ENCODE data around the gene RAB41.
"Not testable (repeated sequence)": the region's sequence is repeated elsewhere in the genome, so short reads cannot be mapped to it uniquely, and the experiment has no call there.

RAB41 gene

GRCh38 chrX:70281951-70282350 is at the start of gene RAB41:
TSS of gene RAB41 (plus strand) at chrX:70282172. CDS start at chrX:70282218, 46 bp downstream.
- in situ Hi-C loops (cut with MboI; ENCODE audit: low sequenced_read_pairs) = no loop called here

- in situ Hi-C loops (cut with MboI; ENCODE audit: low sequenced_read_pairs) = no loop called here
These were observed 47.6 kb upstream of the RAB41 start, which contains the start of gene AWAT1 for GRCh38 chrX:70234355-70234754. TSS of gene AWAT1 (plus strand) at chrX:70234655. CDS start at chrX:70234696, 41 bp downstream.

- in situ Hi-C loops (cut with MboI; ENCODE audit: low sequenced_read_pairs) = no loop called here
These were observed 41.2 kb upstream of the RAB41 start for GRCh38 chrX:70240751-70241150.

GRCh38 chrX:70241501-70241900 is 40.5 kb upstream of the RAB41 start:
- in situ Hi-C loops (cut with MboI; ENCODE audit: low sequenced_read_pairs) = no loop called here

- in situ Hi-C loops (cut with MboI; ENCODE audit: low sequenced_read_pairs) = not testable (repeated sequence)
These were observed 38.4 kb upstream of the RAB41 start for GRCh38 chrX:70243601-70244000.

- in situ Hi-C loops (cut with MboI; ENCODE audit: low sequenced_read_pairs) = no loop called here
These were observed 37.1 kb upstream of the RAB41 start for GRCh38 chrX:70244881-70245280.

- in situ Hi-C loops (cut with MboI; ENCODE audit: low sequenced_read_pairs) = no loop called here
These were observed 34.7 kb upstream of the RAB41 start for GRCh38 chrX:70247252-70247651.

GRCh38 chrX:70252491-70252890 is 29.5 kb upstream of the RAB41 start:
- in situ Hi-C loops (cut with MboI; ENCODE audit: low sequenced_read_pairs) = no loop called here

- in situ Hi-C loops (cut with MboI; ENCODE audit: low sequenced_read_pairs) = no loop called here
These were observed 28.5 kb upstream of the RAB41 start for GRCh38 chrX:70253377-70254062.

GRCh38 chrX:70254063-70254400 is 27.9 kb upstream of the RAB41 start:
- in situ Hi-C loops (cut with MboI; ENCODE audit: low sequenced_read_pairs) = no loop called here

GRCh38 chrX:70254909-70255308 is 27.1 kb upstream of the RAB41 start:
- in situ Hi-C loops (cut with MboI; ENCODE audit: low sequenced_read_pairs) = no loop called here

GRCh38 chrX:70255452-70255851 is 26.5 kb upstream of the RAB41 start:
- in situ Hi-C loops (cut with MboI; ENCODE audit: low sequenced_read_pairs) = no loop called here

- in situ Hi-C loops (cut with MboI; ENCODE audit: low sequenced_read_pairs) = no loop called here
These were observed 24.3 kb upstream of the RAB41 start for GRCh38 chrX:70257423-70258288.

- in situ Hi-C loops (cut with MboI; ENCODE audit: low sequenced_read_pairs) = no loop called here
These were observed 21.9 kb upstream of the RAB41 start, which contains the start of gene P2RY4 for GRCh38 chrX:70260104-70260503. TSS of gene P2RY4 (minus strand) at chrX:70260204. CDS start at chrX:70259624, 580 bp downstream.

GRCh38 chrX:70262952-70263567 is 18.9 kb upstream of the RAB41 start:
- in situ Hi-C loops (cut with MboI; ENCODE audit: low sequenced_read_pairs) = no loop called here

GRCh38 chrX:70264784-70265183 is 17.2 kb upstream of the RAB41 start:
- in situ Hi-C loops (cut with MboI; ENCODE audit: low sequenced_read_pairs) = no loop called here

GRCh38 chrX:70268034-70268433 is 13.9 kb upstream of the RAB41 start, which contains the start of gene ARR3:
TSS of gene ARR3 (plus strand) at chrX:70268334. CDS start at chrX:70269386, 1,052 bp downstream.
- in situ Hi-C loops (cut with MboI; ENCODE audit: low sequenced_read_pairs) = no loop called here

GRCh38 chrX:70274029-70274428 is 7.9 kb upstream of the RAB41 start:
- in situ Hi-C loops (cut with MboI; ENCODE audit: low sequenced_read_pairs) = not testable (repeated sequence)

GRCh38 chrX:70279081-70279480 is 2.9 kb upstream of the RAB41 start:
- in situ Hi-C loops (cut with MboI; ENCODE audit: low sequenced_read_pairs) = no loop called here

- in situ Hi-C loops (cut with MboI; ENCODE audit: low sequenced_read_pairs) = no loop called here
These were observed 1.4 kb upstream of the RAB41 start for GRCh38 chrX:70280573-70280972.

GRCh38 chrX:70289168-70289792 is 7.3 kb downstream of the RAB41 start:
- in situ Hi-C loops (cut with MboI; ENCODE audit: low sequenced_read_pairs) = no loop called here
